H9 (cell line): Measurements from ENCODE around the gene WDPCP. TPM values are rescaled to one million over a fixed set of nuclear protein-coding genes. Genes with fewer than 3 reads are reported as not detected.
A peak's percentile ranks its signal among the peaks of the same experiment; 100 is the strongest.

Experiments used
- DNase-seq: peaks from one replicate; pipeline ENCODE4 v3.0.0-alpha.2; 2017
- H2AFZ ChIP-seq: one replicate; pipeline ENCODE4 v1.6.1; 2013; ENCODE audit warnings: mild to moderate bottlenecking, low read length, control low read depth, moderate library complexity
- H2AK5ac ChIP-seq: 2 replicates; pipeline ENCODE4 v1.6.1; 2013; ENCODE audit warnings: low read length, control low read depth, mixed read lengths; ENCODE audit not compliant: insufficient read length
- H2BK120ac ChIP-seq: one replicate; pipeline ENCODE4 v1.6.1; 2013; ENCODE audit warnings: low read depth, mild to moderate bottlenecking, low read length, control low read depth, inconsistent platforms; ENCODE audit not compliant: poor library complexity, severe bottlenecking
- H2BK12ac ChIP-seq: 2 replicates; pipeline ENCODE4 v1.6.1; 2013; ENCODE audit warnings: low read length, control low read depth, mixed read lengths, low read depth; ENCODE audit not compliant: insufficient read length
- H2BK15ac ChIP-seq: 2 replicates; pipeline ENCODE4 v1.6.1; 2013; ENCODE audit warnings: low read depth, low read length, control low read depth
- H2BK20ac ChIP-seq: one replicate; pipeline ENCODE4 v1.6.1; 2013; ENCODE audit warnings: low read depth, mild to moderate bottlenecking, low read length, control low read depth, inconsistent platforms; ENCODE audit not compliant: poor library complexity, severe bottlenecking
- H2BK5ac ChIP-seq: 2 replicates; pipeline ENCODE4 v1.6.1; 2013; ENCODE audit warnings: low read length, control low read depth, mixed read lengths; ENCODE audit not compliant: insufficient read length
- H3K14ac ChIP-seq: 2 replicates; pipeline ENCODE4 v1.6.1; 2013; ENCODE audit warnings: low read length, control low read depth; ENCODE audit not compliant: insufficient read depth
- H3K18ac ChIP-seq: 2 replicates; pipeline ENCODE4 v1.6.1; 2013; ENCODE audit warnings: low read depth, mild to moderate bottlenecking, mixed read lengths, low read length, control low read depth; ENCODE audit not compliant: insufficient read length
- H3K23ac ChIP-seq: 2 replicates; pipeline ENCODE4 v1.6.1; 2013; ENCODE audit warnings: low read length, control low read depth, mixed read lengths, low read depth; ENCODE audit not compliant: insufficient read length
- H3K23me2 ChIP-seq: 2 replicates; pipeline ENCODE4 v1.6.1; 2013; ENCODE audit warnings: low read depth, mild to moderate bottlenecking, mixed read lengths, low read length, control low read depth; ENCODE audit not compliant: insufficient read length, poor library complexity, severe bottlenecking
- H3K27ac ChIP-seq: 2 replicates; pipeline ENCODE4 v1.5.1; 2013; ENCODE audit warnings: low read length, control low read depth, mixed read lengths, low read depth; ENCODE audit not compliant: insufficient read length
- H3K27me3 ChIP-seq: 2 replicates; pipeline ENCODE4 v1.6.1; 2013; ENCODE audit warnings: low read length, control low read depth, inconsistent platforms; ENCODE audit not compliant: insufficient read depth
- H3K4ac ChIP-seq: 2 replicates; pipeline ENCODE4 v1.6.1; 2013; ENCODE audit warnings: low read depth, mild to moderate bottlenecking, control low read depth, inconsistent platforms, low read length, moderate library complexity
- H3K4me1 ChIP-seq: 2 replicates; pipeline ENCODE4 v1.6.1; 2013; ENCODE audit warnings: low read length, control low read depth, inconsistent platforms; ENCODE audit not compliant: insufficient read depth
- H3K4me2 ChIP-seq: 2 replicates; pipeline ENCODE4 v1.6.1; 2013; ENCODE audit warnings: low read length, control low read depth, mixed read lengths; ENCODE audit not compliant: insufficient read length, insufficient read depth
- H3K56ac ChIP-seq: 2 replicates; pipeline ENCODE4 v1.6.1; 2013; ENCODE audit warnings: low read depth, mild to moderate bottlenecking, mixed read lengths, low read length, control low read depth; ENCODE audit not compliant: insufficient read length
- H3K79me1 ChIP-seq: 2 replicates; pipeline ENCODE4 v1.6.1; 2013; ENCODE audit warnings: low read depth, mild to moderate bottlenecking, moderate library complexity, low read length, control low read depth, inconsistent platforms; ENCODE audit not compliant: insufficient read depth, poor library complexity, severe bottlenecking
- H3K79me2 ChIP-seq: 2 replicates; pipeline ENCODE4 v1.6.1; 2013; ENCODE audit warnings: low read length, control low read depth, inconsistent platforms; ENCODE audit not compliant: insufficient read depth
- H3K9ac ChIP-seq: 2 replicates; pipeline ENCODE4 v1.6.1; 2013; ENCODE audit warnings: low read length, control low read depth, mixed read lengths; ENCODE audit not compliant: insufficient read length; ENCODE audit errors: extremely low read depth
- H3K9me3 ChIP-seq: one replicate; pipeline ENCODE4 v1.6.1; 2013; ENCODE audit warnings: low read depth, low read length, inconsistent platforms; ENCODE audit not compliant: control insufficient read depth
- H3T11ph ChIP-seq: one replicate; pipeline ENCODE4 v1.6.1; 2013; ENCODE audit warnings: mild to moderate bottlenecking, low read length, control low read depth, inconsistent platforms
- H4K20me1 ChIP-seq: one replicate; pipeline ENCODE4 v1.6.1; 2013; ENCODE audit not compliant: control insufficient read depth, insufficient read length, insufficient read depth
- H4K5ac ChIP-seq: 2 replicates; pipeline ENCODE4 v1.6.1; 2013; ENCODE audit warnings: low read depth, mild to moderate bottlenecking, mixed read lengths, low read length, control low read depth; ENCODE audit not compliant: insufficient read length
- H4K8ac ChIP-seq: replicated peaks from 2 replicates; pipeline ENCODE4 v1.6.1; 2013; ENCODE audit warnings: low read length, control low read depth, mixed read lengths, low read depth; ENCODE audit not compliant: insufficient read length
- H4K91ac ChIP-seq: 2 replicates; pipeline ENCODE4 v1.6.1; 2013; ENCODE audit warnings: low read depth, mild to moderate bottlenecking, moderate library complexity, mixed read lengths, low read length, control low read depth; ENCODE audit not compliant: insufficient read length
- H3K27ac Mint-ChIP-seq, 3 experiments: 2 replicates in 2 of 3; 3 replicates in 1 of 3; pipeline ENCODE4 v1.8.0; 2020 to 2021; ENCODE audit warnings: mixed read lengths in 3 of 3, mild to moderate bottlenecking in 1 of 3, moderate library complexity in 1 of 3
- H3K27me3 Mint-ChIP-seq: 2 replicates; pipeline ENCODE4 v1.8.0; 2021; ENCODE audit warnings: low read depth, mild to moderate bottlenecking, moderate library complexity, mixed read lengths
- H3K36me3 Mint-ChIP-seq, 3 experiments: 2 replicates in 2 of 3; 3 replicates in 1 of 3; pipeline ENCODE4 v1.8.0; 2020 to 2021; ENCODE audit warnings: low read depth in 3 of 3, mixed read lengths in 3 of 3; ENCODE audit not compliant: insufficient read depth in 1 of 3
- H3K4me1 Mint-ChIP-seq, 2 experiments: 2 replicates each; pipeline ENCODE4 v1.8.0; 2020; ENCODE audit warnings: mixed read lengths in 2 of 2
- H3K4me3 Mint-ChIP-seq, 2 experiments: 2 replicates in 1 of 2; 3 replicates in 1 of 2; pipeline ENCODE4 v1.8.0; 2020 to 2021; ENCODE audit warnings: mild to moderate bottlenecking in 2 of 2, mixed read lengths in 2 of 2, moderate library complexity in 1 of 2
- H3K9me3 Mint-ChIP-seq, 2 experiments: 2 replicates in 1 of 2; 3 replicates in 1 of 2; pipeline ENCODE4 v1.8.0; 2020; ENCODE audit warnings: mild to moderate bottlenecking in 2 of 2, mixed read lengths in 2 of 2, moderate library complexity in 1 of 2
- CTCF ChIP-seq: fragments of 200-600 bp; sonication (generic); conservative IDR thresholded peaks from 3 replicates; pipeline ENCODE4 v1.8.0; 2021; ENCODE audit warnings: antibody characterized with exemption, mild to moderate bottlenecking
- WGBS: extraction: QIAGEN DNeasy Blood & Tissue Kit; methylation state at CpG from one replicate; pipeline ENCODE4 v1.1.7; 2013; ENCODE audit warnings: missing lambda C conversion rate, low lambda C conversion rate, mixed read lengths; ENCODE audit not compliant: insufficient read length; ENCODE audit errors: extremely low coverage; 5-methylcytosine and 5-hydroxymethylcytosine counted together
- total RNA-seq: library from RNA; stranded (reverse); gene quantifications from 2 replicates; pipeline ENCODE4 v1.2.1, GENCODE V29; 2021

WDPCP gene
- total RNA-seq, 1 experiment from 2014 or later: 22.4 TPM

DNA sequence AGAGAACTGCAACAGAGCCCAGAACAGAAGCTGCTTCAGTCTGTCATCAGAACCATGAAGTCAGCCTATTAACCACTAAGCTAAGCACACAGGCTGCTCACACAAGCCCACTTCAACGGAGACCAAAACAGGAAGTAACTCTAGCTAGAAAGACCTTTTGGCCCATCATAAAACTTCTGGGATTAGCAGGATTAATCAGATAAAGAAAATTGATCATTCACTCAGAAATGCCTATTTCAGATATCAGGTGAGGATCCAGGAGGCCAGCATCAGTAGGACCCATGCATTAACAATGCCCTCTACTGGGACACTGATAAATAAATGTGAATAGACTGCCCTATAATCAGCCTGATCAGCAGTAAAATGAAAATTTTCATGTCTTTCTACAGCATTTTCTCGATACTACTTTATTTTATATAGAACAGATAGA is 101.4 kb downstream of the WDPCP start:
- peak; percentile 30; the same call in 1 of the 3 replicates for TF ChIP-seq CTCF
- no peak overlapping the region for H4K5ac ChIP-seq
- no peak overlapping the region for H2AK5ac ChIP-seq
- H4K8ac ChIP-seq: no peak overlapping the region
- Mint-ChIP-seq H3K27me3 (no peaks in the 10 kb centered on the region), H3K36me3 (peaks cover 0 to 18% (median 0%) of the 10 kb centered on the region in 3 experiments; a peak in 2 of 7 replicates), H3K27ac (peak overlapping the region in 2 of 3 experiments; percentile 26 to 90; a peak in 3 of 7 replicates), H3K9me3 (no peaks in the 10 kb centered on the region), H3K4me3 (no peak overlapping the region), H3K4me1 (peaks cover 11 to 12% of the 10 kb centered on the region in 2 experiments)
- no peaks in the 10 kb centered on the region for H3K23me2 ChIP-seq
- no peak for DNase-seq
- no peak overlapping the region for H3K23ac ChIP-seq
- H3K4me2 ChIP-seq: no peak overlapping the region
- H3K9me3 ChIP-seq: no peaks in the 10 kb centered on the region
- H2BK5ac ChIP-seq: no peak overlapping the region
- no peak overlapping the region for H3K56ac ChIP-seq
- no peak overlapping the region for H4K91ac ChIP-seq
- no peak overlapping the region for H3K14ac ChIP-seq
- no peak overlapping the region for H3K18ac ChIP-seq
- WGBS: no CpG with 5 or more reads among the region's 2 CpGs
- H3K79me1 ChIP-seq: no peaks in the 10 kb centered on the region
- no peak overlapping the region for H2BK15ac ChIP-seq
- H3T11ph ChIP-seq: no peak overlapping the region
- H4K20me1 ChIP-seq: no peaks in the 10 kb centered on the region
- no peak overlapping the region for H2BK120ac ChIP-seq
- no peak overlapping the region for H3K4ac ChIP-seq
- no peak overlapping the region for H2BK12ac ChIP-seq
- no peaks in the 10 kb centered on the region for H3K79me2 ChIP-seq
- no peaks in the 10 kb centered on the region for H3K27me3 ChIP-seq
- H3K9ac ChIP-seq: no peak overlapping the region
- H3K27ac ChIP-seq: no peak overlapping the region
- H3K4me1 ChIP-seq: 0 out of 2 replicates have a peak, but pooled peaks cover 2% of the 10 kb centered on the region
- H2AFZ ChIP-seq: no peak overlapping the region
- no peak overlapping the region for H2BK20ac ChIP-seq
